ENCODE data around the gene SLC35E3. TPM values are rescaled to one million over a fixed set of nuclear protein-coding genes. Genes with fewer than 3 reads are reported as not detected.

SLC35E3 gene
- total and polyA plus RNA-seq, 2 of the 13 experiments (the other 11 are each of a cell fraction or from before 2014, with no cell fraction given), result 13.0 to 22.1 TPM

- TF ChIP-seq ZNF142 (CRISPR knock-in tag; IDR thresholded peaks at IDR 0.05), result no peak
- TF ChIP-seq NR2F1 (CRISPR knock-in tag; IDR thresholded peaks at IDR 0.05), result peak; percentile 87 to 89
- no peak for TF ChIP-seq NFRKB (IDR thresholded peaks at IDR 0.05)
- peak; percentile 66; the same call in 1 of the 2 replicates for TF ChIP-seq GATA4 (IDR thresholded peaks at IDR 0.05; ENCODE audit: borderline replicate concordance, low read depth)
- peak; percentile 81 for TF ChIP-seq NR2F2 (IDR thresholded peaks at IDR 0.05; ENCODE audit: borderline replicate concordance, low read depth)
- peak; percentile 98 for TF ChIP-seq PATZ1 (CRISPR knock-in tag; IDR thresholded peaks at IDR 0.05)
- TF ChIP-seq AGO1 (IDR thresholded peaks at IDR 0.05; ENCODE audit: low read depth, low read length, poor library complexity, severe bottlenecking), result no peak
- peak; percentile 79; the same call in 1 of the 2 replicates for TF ChIP-seq ATF7-NPFF (CRISPR knock-in tag; IDR thresholded peaks at IDR 0.05; ENCODE audit: low read depth)
- TF ChIP-seq ZBTB34 (CRISPR knock-in tag; IDR thresholded peaks at IDR 0.05), result 0 out of 2 replicates have a peak, but pooled peaks have one; percentile 9
- no peak; the same call in 1 of the 2 replicates for TF ChIP-seq RCOR2 (CRISPR knock-in tag; IDR thresholded peaks at IDR 0.05)
- peak; percentile 45; the same call in 1 of the 2 replicates for TF ChIP-seq ZNF879 (CRISPR knock-in tag; IDR thresholded peaks at IDR 0.05)
- TF ChIP-seq HNRNPL (IDR thresholded peaks at IDR 0.05; ENCODE audit: low read depth, low read length), result no peak
- TF ChIP-seq ZNF260 (CRISPR knock-in tag; IDR thresholded peaks at IDR 0.05; ENCODE audit: borderline replicate concordance, low read depth), result no peak
- peak; percentile 16; the same call in 1 of the 2 replicates for TF ChIP-seq ZKSCAN8 (CRISPR knock-in tag; IDR thresholded peaks at IDR 0.05; ENCODE audit: borderline replicate concordance)
- TF ChIP-seq KMT2B (CRISPR knock-in tag; IDR thresholded peaks at IDR 0.05), result 0 out of 2 replicates have a peak, but pooled peaks have one; percentile 41
- peak; percentile 70; the same call in 1 of the 2 replicates for TF ChIP-seq ZNF264 (CRISPR knock-in tag; IDR thresholded peaks at IDR 0.05)
- TF ChIP-seq ATF4 (CRISPR knock-in tag; IDR thresholded peaks at IDR 0.05), result peak in 1 of 2 experiments; percentile 60; a peak in 1 of 4 replicates
- no peak for TF ChIP-seq ZNF780A (CRISPR knock-in tag; IDR thresholded peaks at IDR 0.05)
Measured at GRCh38 chr12:68808388-68809189, 62.6 kb downstream of the SLC35E3 start (continued).

All from HepG2 (cell line).